ENCODE results near the gene COMMD7. TPM values are rescaled to one million over a fixed set of nuclear protein-coding genes. Genes with fewer than 3 reads are reported as not detected.

The COMMD7 gene
- total and polyA plus RNA-seq, 9 of the 15 experiments (the other 6 are each of a cell fraction or from before 2014, with no cell fraction given) = 11.9 to 69.1 (median 34.7) TPM

- no peak for TF ChIP-seq CTCF (IDR thresholded peaks at IDR 0.05 in 2 of 3, conservative IDR thresholded peaks at IDR 0.05 in 1 of 3; ENCODE audit: insufficient read depth in 2 of 3, low read depth in 1 of 3, low read length in 3 of 3)
- TF ChIP-seq HDGF (IDR thresholded peaks at IDR 0.05) = no peak
- TF ChIP-seq TCF3 (CRISPR knock-in tag; IDR thresholded peaks at IDR 0.05) = no peak
- TF ChIP-seq POLR2AphosphoS2 (IDR thresholded peaks at IDR 0.05; ENCODE audit: low read length) = no peak
- TF ChIP-seq SAFB (IDR thresholded peaks at IDR 0.05; ENCODE audit: borderline replicate concordance, low read depth, low read length) = no peak
- no peak for TF ChIP-seq SMARCC2 (IDR thresholded peaks at IDR 0.05; ENCODE audit: low read depth)
- TF ChIP-seq HOMEZ (CRISPR knock-in tag; IDR thresholded peaks at IDR 0.05) = no peak
- TF ChIP-seq TBP (optimal IDR thresholded peaks at IDR 0.05; ENCODE audit: low read depth, low read length) = no peak
- TF ChIP-seq TCF7L2 (IDR thresholded peaks at IDR 0.05; ENCODE audit: low read depth, low read length) = no peak
- no peak for TF ChIP-seq PTBP1 (IDR thresholded peaks at IDR 0.05; ENCODE audit: low read depth, low read length)
- TF ChIP-seq ZNF224 (CRISPR knock-in tag; IDR thresholded peaks at IDR 0.05) = no peak
- no peak for TF ChIP-seq TRIM24 (IDR thresholded peaks at IDR 0.05)
- no peak for TF ChIP-seq KAT2B (IDR thresholded peaks at IDR 0.05; ENCODE audit: low read depth, low read length)
- peak in 1 of 2 experiments; percentile 72; a peak in 2 of 4 replicates for TF ChIP-seq MNT (conservative IDR thresholded peaks at IDR 0.05)
- peak; percentile 19; the same call in 1 of the 2 replicates for TF ChIP-seq GABPB1 (CRISPR knock-in tag; IDR thresholded peaks at IDR 0.05)
- no peak for TF ChIP-seq STAG1 (CRISPR knock-in tag; IDR thresholded peaks at IDR 0.05; ENCODE audit: borderline replicate concordance)
- TF ChIP-seq MAZ (CRISPR knock-in tag; conservative IDR thresholded peaks at IDR 0.05 in 1 of 2, IDR thresholded peaks at IDR 0.05 in 1 of 2) = peak in 1 of 2 experiments; percentile 77; a peak in 2 of 4 replicates
- TF ChIP-seq ZBTB9 (CRISPR knock-in tag; IDR thresholded peaks at IDR 0.05) = no peak
- TF ChIP-seq JUNB (CRISPR knock-in tag; conservative IDR thresholded peaks at IDR 0.05) = no peak
Observed at GRCh38 chr20:32764005-32764960, 21.0 kb upstream of the COMMD7 start (continued).
